HepG2 (cell line): ENCODE data around the gene ANKLE1. TPM values are rescaled to one million over a fixed set of nuclear protein-coding genes. Genes with fewer than 3 reads are reported as not detected.

Experiments
- AKAP8 ChIP-seq: sonication (generic); formaldehyde crosslinking; IDR thresholded peaks from 2 replicates; pipeline ENCODE4 v1.5.1; 2020; ENCODE audit warnings: mild to moderate bottlenecking, missing genetic modification reagents
- BCLAF1 ChIP-seq: fragments of 450-650 bp; IDR thresholded peaks from 2 replicates; pipeline ENCODE4 v1.6.1; 2017; ENCODE audit warnings: mild to moderate bottlenecking
- DRAP1 ChIP-seq: IDR thresholded peaks from 2 replicates; pipeline ENCODE4 v1.6.1; 2016; ENCODE audit warnings: missing genetic modification reagents, missing compliant biosample characterization
- MXD4 ChIP-seq: IDR thresholded peaks from 2 replicates; pipeline ENCODE4 v1.6.1; 2016; ENCODE audit warnings: mild to moderate bottlenecking, missing biosample characterization, missing genetic modification reagents
- SIX4 ChIP-seq: sonication (generic); formaldehyde crosslinking; IDR thresholded peaks from 2 replicates; pipeline ENCODE4 v1.4.0; 2020; ENCODE audit warnings: missing genetic modification reagents
- TERF1 ChIP-seq: sonication (generic); formaldehyde crosslinking; IDR thresholded peaks from 2 replicates; pipeline ENCODE4 v1.8.0; 2022; ENCODE audit warnings: mild to moderate bottlenecking, missing genetic modification reagents, moderate library complexity
- TFAP4 ChIP-seq: sonication (generic); IDR thresholded peaks from 2 replicates; pipeline ENCODE4 v1.6.1; 2016; ENCODE audit warnings: low read depth, borderline replicate concordance
- USF2 ChIP-seq, 2 experiments: sonication (generic) in 1 of 2; formaldehyde crosslinking in 1 of 2; IDR thresholded peaks; 2 replicates each; pipeline versions ENCODE4 v1.5.1 to v1.6.1; 2011 to 2020; ENCODE audit warnings: borderline replicate concordance in 1 of 2, low read depth in 1 of 2, low read length in 1 of 2, mild to moderate bottlenecking in 1 of 2, missing genetic modification reagents in 1 of 2, moderate library complexity in 1 of 2
- ZMAT3 ChIP-seq: sonication (generic); formaldehyde crosslinking; conservative IDR thresholded peaks from 2 replicates; pipeline ENCODE4 v1.7.0; 2021; ENCODE audit warnings: missing genetic modification reagents
- ZNF232 ChIP-seq: sonication (generic); formaldehyde crosslinking; IDR thresholded peaks from 2 replicates; pipeline ENCODE4 v1.4.0; 2020; ENCODE audit warnings: missing genetic modification reagents, borderline replicate concordance
- ZNF30 ChIP-seq: sonication (generic); formaldehyde crosslinking; IDR thresholded peaks from 2 replicates; pipeline ENCODE4 v1.5.0; 2020; ENCODE audit warnings: mild to moderate bottlenecking, missing genetic modification reagents
- ZNF512 ChIP-seq: sonication (generic); formaldehyde crosslinking; IDR thresholded peaks from 2 replicates; pipeline ENCODE4 v1.4.0; 2020; ENCODE audit warnings: mild to moderate bottlenecking, missing genetic modification reagents
- ZNF512B ChIP-seq: sonication (generic); formaldehyde crosslinking; IDR thresholded peaks from 2 replicates; pipeline ENCODE4 v1.5.1; 2020; ENCODE audit warnings: missing genetic modification reagents, mild to moderate bottlenecking, borderline replicate concordance
- ZNF644 ChIP-seq: IDR thresholded peaks from 2 replicates; pipeline ENCODE4 v1.6.1; 2016; ENCODE audit warnings: low read depth
- polyA plus RNA-seq, 8 experiments: library from polyadenylated mRNA; depleted of rRNA in 3 of 8; stranded (reverse) in 7 of 8; unstranded in 1 of 8; fragments of >200 nt; fragmentation: Illumina TruSeq in 4 of 8; extraction: Trizol in 4 of 8; gene quantifications; 2 replicates each; pipeline versions ENCODE4 v1.2.1 to v1.2.3, GENCODE V29; 2011 to 2016; ENCODE audit warnings: low read depth in 4 of 8, missing spikeins in 1 of 8, mixed read lengths in 1 of 8; ENCODE audit not compliant: insufficient read depth in 1 of 8
- total RNA-seq, 5 experiments: library from RNA; depleted of rRNA; stranded (reverse); fragments of >200 nt; fragmentation: Illumina TruSeq; extraction: Trizol; gene quantifications; 2 replicates each; pipeline ENCODE4 v1.2.3, GENCODE V29; 2016; ENCODE audit warnings: low read depth in 1 of 5

The ANKLE1 gene
- total and polyA plus RNA-seq, 2 of the 13 experiments (the other 11 are each of a cell fraction or from before 2014, with no cell fraction given), result 0.69 to 1.5 TPM

- TF ChIP-seq TFAP4 (peak; percentile 97), AKAP8 (CRISPR knock-in tag) (no peak), BCLAF1 (no peak), ZNF30 (CRISPR knock-in tag) (no peak), ZNF232 (CRISPR knock-in tag) (no peak; the same call in 1 of the 2 replicates), DRAP1 (peak; percentile 41; the same call in 1 of the 2 replicates), TERF1 (no peak), ZMAT3 (peak; percentile 60; the same call in 1 of the 2 replicates), SIX4 (CRISPR knock-in tag) (no peak), ZNF644 (CRISPR knock-in tag) (no peak), ZNF512B (CRISPR knock-in tag) (no peak), MXD4 (CRISPR knock-in tag) (0 out of 2 replicates have a peak, but pooled peaks have one; percentile 40), USF2 (IDR thresholded peaks at IDR 0.05; ENCODE audit: low read depth, low read length) (no peak), USF2 (CRISPR knock-in tag; IDR thresholded peaks at IDR 0.05; ENCODE audit: borderline replicate concordance) (no peak), ZNF512 (CRISPR knock-in tag) (no peak)
Observed at GRCh38 chr19:17334414-17335409, 53.0 kb downstream of the ANKLE1 start, which contains the start of gene ANO8 (continued).
